Gastrocnemius medialis (tissue), 4 donors: Measurements from ENCODE around the gene RFTN1.

Source experiments
- POLR2A ChIP-seq, 2 donors: fragments of 450-650 bp; IDR thresholded peaks; one replicate each; pipeline ENCODE4 v1.6.1; 2017; ENCODE audit warnings: antibody characterized with exemption in 2 of 2, mild to moderate bottlenecking in 2 of 2, moderate library complexity in 2 of 2
- TF ChIP-seq, protein P1 (sequence below), 5 experiments: fragments of 450-650 bp in 3 of 5; fragments of 200-600 bp in 2 of 5; sonication (generic) in 2 of 5; IDR thresholded peaks in 4 of 5; conservative IDR thresholded peaks in 1 of 5; 1 replicate in 4 of 5; 2 replicates in 1 of 5; pipeline ENCODE4 v1.5.1; 2016 to 2019; ENCODE audit warnings: antibody characterized with exemption in 5 of 5, mild to moderate bottlenecking in 3 of 5, moderate library complexity in 3 of 5

DNA sequence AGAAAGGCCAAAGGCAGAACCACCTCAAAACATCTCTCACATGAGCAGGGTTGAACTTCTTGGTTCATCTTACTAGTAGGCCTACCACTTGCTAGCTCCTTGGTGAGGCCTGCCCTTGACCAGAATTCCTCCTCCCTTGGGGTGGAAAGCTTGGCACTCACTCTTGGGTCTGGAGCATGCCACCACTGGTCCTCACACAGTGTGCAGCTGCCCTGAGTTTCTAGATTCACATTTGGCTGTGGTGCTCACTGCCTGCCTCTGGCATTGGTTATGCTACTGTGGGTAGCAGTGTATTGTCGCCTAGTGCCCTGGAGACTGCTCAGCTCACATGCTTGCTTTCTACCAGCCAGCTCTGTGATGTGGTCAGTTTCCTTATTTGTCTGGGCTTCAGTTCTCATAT is 224.8 kb downstream of the RFTN1 start:
- no peak for TF ChIP-seq POLR2A (IDR thresholded peaks at IDR 0.05)
- TF ChIP-seq, protein P1, sequence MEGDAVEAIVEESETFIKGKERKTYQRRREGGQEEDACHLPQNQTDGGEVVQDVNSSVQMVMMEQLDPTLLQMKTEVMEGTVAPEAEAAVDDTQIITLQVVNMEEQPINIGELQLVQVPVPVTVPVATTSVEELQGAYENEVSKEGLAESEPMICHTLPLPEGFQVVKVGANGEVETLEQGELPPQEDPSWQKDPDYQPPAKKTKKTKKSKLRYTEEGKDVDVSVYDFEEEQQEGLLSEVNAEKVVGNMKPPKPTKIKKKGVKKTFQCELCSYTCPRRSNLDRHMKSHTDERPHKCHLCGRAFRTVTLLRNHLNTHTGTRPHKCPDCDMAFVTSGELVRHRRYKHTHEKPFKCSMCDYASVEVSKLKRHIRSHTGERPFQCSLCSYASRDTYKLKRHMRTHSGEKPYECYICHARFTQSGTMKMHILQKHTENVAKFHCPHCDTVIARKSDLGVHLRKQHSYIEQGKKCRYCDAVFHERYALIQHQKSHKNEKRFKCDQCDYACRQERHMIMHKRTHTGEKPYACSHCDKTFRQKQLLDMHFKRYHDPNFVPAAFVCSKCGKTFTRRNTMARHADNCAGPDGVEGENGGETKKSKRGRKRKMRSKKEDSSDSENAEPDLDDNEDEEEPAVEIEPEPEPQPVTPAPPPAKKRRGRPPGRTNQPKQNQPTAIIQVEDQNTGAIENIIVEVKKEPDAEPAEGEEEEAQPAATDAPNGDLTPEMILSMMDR (IDR thresholded peaks at IDR 0.05 in 4 of 5, conservative IDR thresholded peaks at IDR 0.05 in 1 of 5), result no peak
